Right lobe of liver (tissue), 4 donors: ENCODE measurements around the gene CDC42BPG.

Source experiments
- POLR2A ChIP-seq: fragments of 450-650 bp; IDR thresholded peaks from one replicate; pipeline ENCODE4 v1.6.1; 2017; ENCODE audit warnings: antibody characterized with exemption, mild to moderate bottlenecking
- TF ChIP-seq, protein P1 (sequence below), 4 donors: fragments of 200-600 bp in 3 of 4; fragments of 450-650 bp in 1 of 4; IDR thresholded peaks; one replicate each; pipeline versions ENCODE4 v1.5.1 to v1.8.0; 2016 to 2022; ENCODE audit warnings: antibody characterized with exemption in 4 of 4, mild to moderate bottlenecking in 2 of 4
- donor health status: DM: no; HTN: no; CAD: no.
- donor health status: DM: no; HTN: no; CAD: no.
- donor health status: DM: no; HTN: yes; CAD: no.

GRCh38 chr11:64877390-64878222 lies 33.2 kb upstream of the CDC42BPG start:
- TF ChIP-seq, protein P1, sequence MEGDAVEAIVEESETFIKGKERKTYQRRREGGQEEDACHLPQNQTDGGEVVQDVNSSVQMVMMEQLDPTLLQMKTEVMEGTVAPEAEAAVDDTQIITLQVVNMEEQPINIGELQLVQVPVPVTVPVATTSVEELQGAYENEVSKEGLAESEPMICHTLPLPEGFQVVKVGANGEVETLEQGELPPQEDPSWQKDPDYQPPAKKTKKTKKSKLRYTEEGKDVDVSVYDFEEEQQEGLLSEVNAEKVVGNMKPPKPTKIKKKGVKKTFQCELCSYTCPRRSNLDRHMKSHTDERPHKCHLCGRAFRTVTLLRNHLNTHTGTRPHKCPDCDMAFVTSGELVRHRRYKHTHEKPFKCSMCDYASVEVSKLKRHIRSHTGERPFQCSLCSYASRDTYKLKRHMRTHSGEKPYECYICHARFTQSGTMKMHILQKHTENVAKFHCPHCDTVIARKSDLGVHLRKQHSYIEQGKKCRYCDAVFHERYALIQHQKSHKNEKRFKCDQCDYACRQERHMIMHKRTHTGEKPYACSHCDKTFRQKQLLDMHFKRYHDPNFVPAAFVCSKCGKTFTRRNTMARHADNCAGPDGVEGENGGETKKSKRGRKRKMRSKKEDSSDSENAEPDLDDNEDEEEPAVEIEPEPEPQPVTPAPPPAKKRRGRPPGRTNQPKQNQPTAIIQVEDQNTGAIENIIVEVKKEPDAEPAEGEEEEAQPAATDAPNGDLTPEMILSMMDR (IDR thresholded peaks at IDR 0.05) = no peak
- TF ChIP-seq POLR2A = no peak
